DND-41 (cell line): ENCODE data around the gene EXD3.

Experiments
- CTCF ChIP-seq: IDR thresholded peaks from 2 replicates; pipeline ENCODE4 v1.5.1; 2012; ENCODE audit warnings: borderline replicate concordance, low read length, moderate library complexity, mild to moderate bottlenecking; ENCODE audit not compliant: poor library complexity, severe bottlenecking; ENCODE audit errors: extremely low read depth
- EZH2 ChIP-seq: IDR thresholded peaks from 3 replicates; pipeline ENCODE4 v1.6.1; 2012; ENCODE audit warnings: borderline replicate concordance, low read depth, mild to moderate bottlenecking, moderate library complexity, low read length, inconsistent platforms; ENCODE audit not compliant: severe bottlenecking

- no peak for TF ChIP-seq CTCF
- TF ChIP-seq EZH2, result no peak
Measured at GRCh38 chr9:137441289-137441934, 18.4 kb upstream of the EXD3 start, which contains the start of gene ENTPD8.
